CD4-positive, alpha-beta T cell treated with Interleukin-15 for 4 hours (primary cell): ENCODE measurements around the gene VILL.
"Not testable (repeated sequence)": the region's sequence is repeated elsewhere in the genome, so short reads cannot be mapped to it uniquely, and the experiment has no call there.

Experiments used
- DNase-seq: peaks from one replicate; pipeline ENCODE4 v3.0.0-alpha.2; 2020; ENCODE audit warnings: low spot score

VILL gene

GRCh38 chr3:38017445-38018295 is 27.1 kb downstream of the VILL start:
- DNase-seq, result no peak

- DNase-seq, result no peak
Observed at GRCh38 chr3:38018296-38019266, 28.0 kb downstream of the VILL start.

- DNase-seq, result no peak
Observed at GRCh38 chr3:38019658-38020341, 29.2 kb downstream of the VILL start.

GRCh38 chr3:38020342-38020726 is 29.7 kb downstream of the VILL start:
- no peak for DNase-seq

- no peak for DNase-seq
Observed at GRCh38 chr3:38021196-38021595, 30.6 kb downstream of the VILL start.

- DNase-seq, result no peak
Observed at GRCh38 chr3:38022301-38022700, 31.7 kb downstream of the VILL start.

GRCh38 chr3:38022896-38023709 is 32.5 kb downstream of the VILL start:
- DNase-seq, result peak; percentile 41

GRCh38 chr3:38026856-38027255 is 36.3 kb downstream of the VILL start:
- no peak for DNase-seq

- DNase-seq, result no peak
Observed at GRCh38 chr3:38027466-38028465, 37.2 kb downstream of the VILL start.

- DNase-seq, result no peak
Observed at GRCh38 chr3:38028621-38029361, 38.2 kb downstream of the VILL start.

- peak; percentile 60 for DNase-seq
Observed at GRCh38 chr3:38029400-38030125, 39.0 kb downstream of the VILL start, which contains the start of gene PLCD1. TSS of gene PLCD1 (minus strand) at chr3:38029642. CDS start at chr3:38029539, 103 bp downstream.

GRCh38 chr3:38030126-38031021 is 39.8 kb downstream of the VILL start:
- DNase-seq, result no peak

GRCh38 chr3:38031022-38031994 is 40.7 kb downstream of the VILL start:
- peak; percentile 83 for DNase-seq

- DNase-seq, result no peak
Observed at GRCh38 chr3:38032328-38032865, 41.8 kb downstream of the VILL start.

- not testable (repeated sequence) for DNase-seq
Observed at GRCh38 chr3:38033586-38033985, 43.0 kb downstream of the VILL start.

GRCh38 chr3:38034335-38034734 is 43.7 kb downstream of the VILL start:
- DNase-seq, result not testable (repeated sequence)
